Measurements from ENCODE around the gene CBFA2T3.

DNA sequence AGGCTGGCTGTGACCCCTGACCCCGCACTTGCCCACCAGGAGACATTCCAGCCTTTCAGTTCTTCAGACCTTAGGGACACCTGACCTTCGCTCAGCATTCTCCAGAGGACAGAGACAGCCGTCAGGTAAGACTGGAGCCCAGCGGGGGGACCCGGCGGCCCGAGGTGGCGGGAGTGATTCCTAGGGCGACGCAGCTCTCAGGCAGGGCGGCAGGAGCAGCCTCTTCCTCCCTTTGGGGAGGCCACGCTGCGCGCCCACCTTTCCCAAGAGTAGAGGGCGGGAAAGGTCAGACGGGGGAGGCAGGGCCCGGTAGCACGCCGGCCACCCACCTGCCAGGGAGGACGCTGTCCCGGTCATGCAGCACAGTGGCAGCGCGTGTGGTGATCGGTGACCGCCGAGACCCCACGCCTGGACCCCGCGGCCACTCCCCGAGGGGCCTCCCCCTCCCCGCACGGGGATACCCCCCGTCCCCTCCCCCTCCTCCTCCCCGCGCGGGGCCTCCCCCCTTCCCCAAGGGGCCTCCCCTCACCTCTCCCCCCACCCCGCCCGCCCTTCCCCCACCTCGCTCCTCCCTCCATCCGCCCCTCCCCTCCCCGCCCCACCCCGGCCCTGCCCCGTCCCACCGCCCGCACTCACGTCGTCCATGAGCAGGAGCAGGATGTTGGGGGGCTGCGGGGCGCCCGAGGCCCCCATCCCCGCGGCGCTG, 120.7 kb downstream of the CBFA2T3 start:
- TF ChIP-seq, protein P1, sequence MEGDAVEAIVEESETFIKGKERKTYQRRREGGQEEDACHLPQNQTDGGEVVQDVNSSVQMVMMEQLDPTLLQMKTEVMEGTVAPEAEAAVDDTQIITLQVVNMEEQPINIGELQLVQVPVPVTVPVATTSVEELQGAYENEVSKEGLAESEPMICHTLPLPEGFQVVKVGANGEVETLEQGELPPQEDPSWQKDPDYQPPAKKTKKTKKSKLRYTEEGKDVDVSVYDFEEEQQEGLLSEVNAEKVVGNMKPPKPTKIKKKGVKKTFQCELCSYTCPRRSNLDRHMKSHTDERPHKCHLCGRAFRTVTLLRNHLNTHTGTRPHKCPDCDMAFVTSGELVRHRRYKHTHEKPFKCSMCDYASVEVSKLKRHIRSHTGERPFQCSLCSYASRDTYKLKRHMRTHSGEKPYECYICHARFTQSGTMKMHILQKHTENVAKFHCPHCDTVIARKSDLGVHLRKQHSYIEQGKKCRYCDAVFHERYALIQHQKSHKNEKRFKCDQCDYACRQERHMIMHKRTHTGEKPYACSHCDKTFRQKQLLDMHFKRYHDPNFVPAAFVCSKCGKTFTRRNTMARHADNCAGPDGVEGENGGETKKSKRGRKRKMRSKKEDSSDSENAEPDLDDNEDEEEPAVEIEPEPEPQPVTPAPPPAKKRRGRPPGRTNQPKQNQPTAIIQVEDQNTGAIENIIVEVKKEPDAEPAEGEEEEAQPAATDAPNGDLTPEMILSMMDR (IDR thresholded peaks at IDR 0.05; ENCODE audit: insufficient read depth, low read depth, low read length), result no peak
- no peak for TF ChIP-seq EZH2 (IDR thresholded peaks at IDR 0.05; ENCODE audit: insufficient read depth, low read length)

Data from astrocyte (in vitro differentiated cells and primary cell).